GM21447 (cell line): ENCODE results near the gene SAMD11.

Experiments used
- ATAC-seq: cut with Tn5 transposase; IDR thresholded peaks from one replicate; pipeline ENCODE4 v1.9.1; 2021; ENCODE audit not compliant: unreplicated experiment

SAMD11 gene

GRCh38 chr1:932173-932510 is 8.4 kb downstream of the SAMD11 start:
- ATAC-seq = no peak

- ATAC-seq = no peak
These were observed 9.3 kb downstream of the SAMD11 start for GRCh38 chr1:932776-933602.

DNA sequence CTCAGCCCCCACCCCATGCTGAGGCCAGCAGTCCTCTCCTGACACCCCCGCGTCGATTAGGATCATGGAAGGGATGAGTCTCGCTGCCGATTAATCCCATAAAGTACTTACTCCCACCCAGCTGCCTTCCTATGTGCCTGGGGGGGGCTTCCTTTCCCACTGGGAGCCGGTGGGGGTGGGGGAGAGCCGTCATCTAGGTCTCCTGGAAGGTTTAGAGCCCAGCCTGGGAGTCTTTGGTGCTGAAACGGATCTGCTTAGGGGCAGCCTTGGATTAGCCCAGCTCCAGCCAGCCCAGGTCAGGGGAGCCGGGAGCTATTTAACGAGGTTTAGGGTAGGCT is 9.8 kb downstream of the SAMD11 start:
- ATAC-seq = no peak

DNA sequence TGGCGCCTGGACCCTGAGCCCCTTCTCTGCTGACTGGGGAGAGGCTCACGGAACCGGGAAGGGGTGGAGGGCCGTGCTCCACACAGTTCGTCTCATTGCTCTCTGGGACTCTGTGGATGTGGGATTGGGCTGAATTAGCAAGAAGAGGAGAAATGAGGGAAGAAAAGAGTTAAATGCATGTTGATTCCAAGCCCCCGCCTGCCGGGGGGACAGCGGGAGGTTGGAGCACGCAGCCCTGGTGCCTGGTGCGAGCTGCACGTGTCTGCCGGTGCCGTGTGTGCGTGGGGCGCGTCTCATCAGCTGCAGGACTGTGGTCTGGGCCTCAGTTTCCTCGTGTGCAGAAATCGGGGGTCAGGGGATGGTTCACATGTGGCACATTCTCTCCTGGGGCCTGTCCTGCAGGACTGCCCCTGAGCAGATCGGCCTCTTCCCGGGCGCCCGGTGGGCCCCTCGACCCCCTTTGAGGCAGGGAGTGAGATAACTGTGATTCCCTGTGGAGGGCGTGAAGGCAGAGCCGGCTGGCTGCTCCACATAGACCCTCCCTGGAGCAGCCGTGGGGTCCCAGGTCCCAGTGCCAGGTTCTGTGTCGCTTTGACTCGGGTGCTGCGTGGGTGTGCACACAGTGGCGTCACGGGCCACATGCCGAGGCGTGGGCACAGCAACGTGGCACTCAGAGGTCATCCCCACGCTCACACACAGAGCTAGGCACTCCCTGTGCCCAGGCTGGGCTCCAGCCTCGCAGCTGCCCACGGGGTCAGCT is 11.4 kb downstream of the SAMD11 start:
- ATAC-seq = no peak

DNA sequence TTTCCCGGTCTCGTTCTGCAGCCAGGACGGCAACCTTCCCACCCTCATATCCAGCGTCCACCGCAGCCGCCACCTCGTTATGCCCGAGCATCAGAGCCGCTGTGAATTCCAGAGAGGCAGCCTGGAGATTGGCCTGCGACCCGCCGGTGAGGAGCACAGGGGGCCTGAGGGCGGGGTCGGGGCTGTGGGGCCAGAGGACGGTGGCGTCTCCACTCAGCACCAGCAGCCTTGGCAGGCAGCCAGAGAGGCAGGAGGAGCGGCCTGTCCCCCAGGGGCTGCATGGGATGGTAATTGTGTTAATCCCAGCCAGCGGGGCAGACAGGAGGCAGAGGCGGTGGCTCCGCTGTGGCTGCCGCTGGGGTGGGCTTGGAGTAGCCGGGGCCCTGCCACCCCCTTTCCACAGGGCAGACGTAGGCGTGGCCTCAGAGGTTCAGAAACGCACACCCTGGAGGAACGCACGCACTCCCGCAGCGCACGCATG is 12.1 kb downstream of the SAMD11 start:
- no peak for ATAC-seq

GRCh38 chr1:936348-937264 is 12.9 kb downstream of the SAMD11 start:
- ATAC-seq = no peak

- no peak for ATAC-seq
These were observed 13.8 kb downstream of the SAMD11 start for GRCh38 chr1:937521-937920.

DNA sequence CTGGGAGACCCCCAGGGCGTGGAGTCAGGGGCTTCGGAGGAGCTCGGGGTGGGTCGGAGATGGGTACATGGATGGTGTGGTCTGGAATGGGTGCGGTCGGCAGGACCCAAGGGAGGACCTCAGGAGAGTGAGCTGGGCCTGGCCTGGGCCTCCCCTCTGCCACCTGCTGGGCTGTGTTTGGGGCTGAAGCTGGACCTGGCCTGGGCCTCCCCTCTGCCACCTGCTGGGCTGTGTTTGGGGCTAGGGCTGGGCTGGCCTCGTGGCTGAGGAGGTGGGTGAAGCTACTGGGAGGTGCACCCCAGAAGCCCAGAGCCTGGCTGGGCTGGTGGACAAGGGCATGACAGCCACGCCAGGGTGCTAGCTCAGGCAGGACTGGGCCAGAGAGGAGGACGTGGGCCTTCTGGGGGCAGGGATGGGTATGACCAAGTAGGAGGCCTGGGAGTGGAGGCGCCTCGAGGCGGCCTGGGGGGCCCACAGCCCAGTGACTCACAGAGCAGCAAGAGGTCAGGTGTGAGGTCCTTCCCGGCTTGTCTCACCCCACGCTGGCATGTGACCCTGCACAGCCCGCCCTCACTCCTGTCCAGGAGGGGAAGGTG is 14.5 kb downstream of the SAMD11 start:
- no peak for ATAC-seq

- no peak for ATAC-seq
These were observed 15.2 kb downstream of the SAMD11 start for GRCh38 chr1:938711-939489.

- no peak for ATAC-seq
These were observed 15.9 kb downstream of the SAMD11 start for GRCh38 chr1:939511-940106.

GRCh38 chr1:940107-941014 is 16.6 kb downstream of the SAMD11 start:
- no peak for ATAC-seq

- no peak for ATAC-seq
These were observed 17.4 kb downstream of the SAMD11 start for GRCh38 chr1:941015-941587.

DNA sequence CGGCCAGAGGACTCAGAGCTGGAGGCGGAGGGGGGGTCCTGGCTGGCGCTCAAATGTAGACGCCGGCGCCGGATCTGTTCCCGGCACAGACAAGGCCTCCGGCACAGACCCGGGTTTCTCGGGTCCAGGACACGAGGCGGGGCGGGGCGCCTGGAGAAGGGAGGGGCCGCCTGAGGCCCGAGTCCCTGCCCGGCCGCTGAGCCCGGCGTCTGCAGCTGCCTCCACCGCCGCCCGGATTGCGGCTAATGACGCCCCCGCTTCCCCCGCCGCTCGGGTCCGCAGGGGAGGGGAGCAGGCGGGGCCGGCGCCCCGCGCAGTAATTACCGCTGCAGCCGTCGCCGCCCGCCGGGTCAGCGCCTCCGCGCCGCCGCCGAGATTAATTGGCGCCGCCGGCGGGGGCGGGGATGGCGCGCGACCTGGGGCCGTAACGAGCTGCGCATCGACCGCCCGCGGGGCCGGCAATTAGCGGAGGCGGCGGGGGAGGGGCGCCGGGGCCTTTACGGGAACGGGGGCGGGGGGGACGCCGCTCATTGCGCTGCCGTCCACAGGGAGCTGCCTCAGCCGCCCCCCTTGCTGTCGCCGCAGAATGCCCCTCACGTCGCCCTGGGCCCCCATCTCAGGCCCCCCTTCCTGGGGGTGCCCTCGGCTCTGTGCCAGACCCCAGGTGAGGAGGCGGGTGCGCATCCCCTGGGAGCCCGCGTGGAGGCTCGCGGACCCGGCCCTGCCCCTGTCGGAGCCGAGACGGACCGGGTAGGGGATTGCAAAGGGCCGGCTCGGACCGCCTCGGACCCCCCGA is 18.1 kb downstream of the SAMD11 start:
- ATAC-seq = no peak

- ATAC-seq = no peak
These were observed 18.7 kb downstream of the SAMD11 start for GRCh38 chr1:942411-942821.

DNA sequence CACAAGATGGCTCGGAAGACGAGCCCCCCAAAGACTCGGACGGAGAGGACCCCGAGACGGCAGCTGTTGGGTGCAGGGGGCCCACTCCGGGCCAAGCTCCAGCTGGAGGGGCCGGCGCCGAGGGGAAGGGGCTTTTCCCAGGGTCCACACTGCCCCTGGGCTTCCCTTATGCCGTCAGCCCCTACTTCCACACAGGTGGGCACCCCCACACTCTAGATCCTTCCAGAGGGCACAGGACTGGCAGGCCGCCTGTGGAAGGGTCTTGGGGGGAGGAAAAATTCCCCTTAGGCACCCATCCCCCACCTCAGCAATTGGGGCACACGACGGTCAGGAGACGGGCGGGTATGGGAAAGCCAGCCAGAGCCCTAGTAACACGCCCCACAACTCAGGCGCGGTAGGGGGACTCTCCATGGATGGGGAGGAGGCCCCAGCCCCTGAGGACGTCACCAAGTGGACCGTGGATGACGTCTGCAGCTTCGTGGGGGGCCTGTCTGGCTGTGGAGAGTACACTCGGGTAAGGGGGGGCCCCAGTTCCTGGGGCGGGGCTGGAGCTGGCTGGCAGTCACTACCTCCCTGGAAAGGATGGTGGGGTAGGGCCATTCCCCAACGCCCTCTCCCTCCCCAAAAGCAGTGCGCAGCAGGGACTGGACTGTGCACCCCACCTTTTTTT is 19.3 kb downstream of the SAMD11 start:
- ATAC-seq = no peak

GRCh38 chr1:943545-944340 is 20.0 kb downstream of the SAMD11 start:
- ATAC-seq = no peak
